ENCODE results near the gene PIM1. TPM values are rescaled to one million over a fixed set of nuclear protein-coding genes. Genes with fewer than 3 reads are reported as not detected.

Gene PIM1
- total RNA-seq, result 10 to 100 TPM; 15.6 to 26.2 TPM

GRCh38 chr6:37169496-37170272 is at the start of gene PIM1:
Gene PIM1, plus strand, starts transcription at chr6:37170152. Its CDS starts 424 bp downstream, at chr6:37170576.
- TF ChIP-seq CTCF (IDR thresholded peaks at IDR 0.05), result no peak
- Histone ChIP-seq H3K27ac (peak within 1 kb of the TSS; percentile 94), H3K9ac (ENCODE audit: low read depth in 2 of 2, low read length in 2 of 2) (peak within 1 kb of the TSS; percentile 88 to 89), H3K27me3 (no peaks in the 10 kb centered on the region), H3K4me3 (peak within 1 kb of the TSS; percentile 90), H3K9me3 (no peaks in the 10 kb centered on the region), H3K36me3 (peaks cover 13% of the 10 kb centered on the region), H3K4me1 (no peaks in the 10 kb centered on the region)
- peak; percentile 100 for DNase-seq
- intact Hi-C loops (cut with DNase I), result loop anchor here (5.0 kb wide), 1 partner anchor 38 kb away; no protein-coding TSS in a partner anchor

GRCh38 chr6:37121556-37121955 is 48.4 kb upstream of the PIM1 start:
- H3K36me3 ChIP-seq, result no peaks in the 10 kb centered on the region
- intact Hi-C loops (cut with DNase I), result no loop called here
- TF ChIP-seq CTCF (IDR thresholded peaks at IDR 0.05), result no peak
- H3K27ac ChIP-seq, result no peak overlapping the region
- no peaks in the 10 kb centered on the region for H3K27me3 ChIP-seq
- H3K9ac ChIP-seq (ENCODE audit: low read depth in 2 of 2, low read length in 2 of 2), result no peak overlapping the region
- no peak overlapping the region for H3K4me3 ChIP-seq
- no peaks in the 10 kb centered on the region for H3K4me1 ChIP-seq
- H3K9me3 ChIP-seq, result no peaks in the 10 kb centered on the region
- no peak for DNase-seq

GRCh38 chr6:37122861-37123260 is 47.1 kb upstream of the PIM1 start:
- Histone ChIP-seq H3K9ac (ENCODE audit: low read depth in 2 of 2, low read length in 2 of 2) (no peak overlapping the region), H3K27me3 (no peaks in the 10 kb centered on the region), H3K4me3 (no peak overlapping the region), H3K4me1 (no peaks in the 10 kb centered on the region), H3K27ac (no peak overlapping the region), H3K36me3 (no peaks in the 10 kb centered on the region), H3K9me3 (no peaks in the 10 kb centered on the region)
- no peak for TF ChIP-seq CTCF (IDR thresholded peaks at IDR 0.05)
- intact Hi-C loops (cut with DNase I), result no loop called here
- no peak for DNase-seq

GRCh38 chr6:37123957-37124729 is 45.8 kb upstream of the PIM1 start:
- Histone ChIP-seq H3K27ac (no peak overlapping the region), H3K9ac (ENCODE audit: low read depth in 2 of 2, low read length in 2 of 2) (no peak overlapping the region), H3K36me3 (no peaks in the 10 kb centered on the region), H3K27me3 (no peaks in the 10 kb centered on the region), H3K9me3 (no peaks in the 10 kb centered on the region), H3K4me1 (no peaks in the 10 kb centered on the region), H3K4me3 (no peak overlapping the region)
- intact Hi-C loops (cut with DNase I), result no loop called here
- no peak for DNase-seq
- TF ChIP-seq CTCF (IDR thresholded peaks at IDR 0.05), result no peak

GRCh38 chr6:37125774-37126492 is 44.0 kb upstream of the PIM1 start:
- peak overlapping the region in 1 of 2 donors; percentile 8 for H3K9ac ChIP-seq (ENCODE audit: low read depth in 2 of 2, low read length in 2 of 2)
- H3K4me3 ChIP-seq, result no peak overlapping the region
- no peaks in the 10 kb centered on the region for H3K9me3 ChIP-seq
- no peaks in the 10 kb centered on the region for H3K27me3 ChIP-seq
- intact Hi-C loops (cut with DNase I), result no loop called here
- no peak overlapping the region for H3K27ac ChIP-seq
- no peak for DNase-seq
- no peaks in the 10 kb centered on the region for H3K36me3 ChIP-seq
- peaks cover 3% of the 10 kb centered on the region for H3K4me1 ChIP-seq
- no peak for TF ChIP-seq CTCF (IDR thresholded peaks at IDR 0.05)
